Dendritic cell treated with granulocyte-macrophage colony-stimulating factor and Interleukin-4, amounts not matched to agents 40 ng/mL and 50 ng/mL, for 4 days (primary cell): ENCODE results near the gene CACNA1D.

Experiments used
- H3K27ac Mint-ChIP-seq: one replicate; pipeline ENCODE4 v1.8.0; 2022; ENCODE audit warnings: mild to moderate bottlenecking, mixed read lengths
- H3K27me3 Mint-ChIP-seq: one replicate; pipeline ENCODE4 v1.8.0; 2022; ENCODE audit warnings: mild to moderate bottlenecking, mixed read lengths
- H3K36me3 Mint-ChIP-seq: one replicate; pipeline ENCODE4 v1.8.0; 2022; ENCODE audit warnings: low read depth, mixed read lengths
- H3K4me1 Mint-ChIP-seq: one replicate; pipeline ENCODE4 v1.8.0; 2022; ENCODE audit warnings: low read depth, mixed read lengths
- H3K4me3 Mint-ChIP-seq: one replicate; pipeline ENCODE4 v1.8.0; 2022; ENCODE audit warnings: mild to moderate bottlenecking, moderate library complexity, mixed read lengths
- H3K9me3 Mint-ChIP-seq: one replicate; pipeline ENCODE4 v1.8.0; 2022; ENCODE audit warnings: mixed read lengths
- intact Hi-C: fragments of 100-400 bp; cut with micrococcal nuclease; formaldehyde crosslinking; loops from one replicate; pipeline ENCODE4 v1.15.0; 2022

Gene CACNA1D

DNA sequence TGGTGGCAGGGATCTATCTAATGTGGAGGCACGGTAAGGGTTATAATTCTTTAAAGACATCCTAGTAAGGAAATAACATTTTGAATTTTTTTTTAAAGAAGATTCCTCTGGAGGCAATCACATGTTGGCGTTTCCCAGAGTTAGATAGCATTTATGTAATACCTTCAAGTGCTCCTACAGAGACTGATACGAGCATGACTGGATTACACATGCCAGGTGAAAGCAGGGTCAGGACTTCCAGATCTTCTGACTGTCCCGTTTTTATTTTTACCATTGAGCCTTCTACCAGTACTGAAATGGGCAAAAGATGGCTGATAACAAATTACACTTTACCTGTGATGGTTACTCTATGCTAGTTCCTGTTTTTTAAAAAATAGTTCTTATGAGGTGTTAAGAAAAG is 365.8 kb downstream of the CACNA1D start:
- peaks cover 4% of the 10 kb centered on the region for H3K27me3 Mint-ChIP-seq
- intact Hi-C loops = no loop called here
- peaks cover 31% of the 10 kb centered on the region for H3K4me1 Mint-ChIP-seq
- H3K4me3 Mint-ChIP-seq = no peak overlapping the region
- no peak overlapping the region for H3K27ac Mint-ChIP-seq
- peaks cover 54% of the 10 kb centered on the region for H3K36me3 Mint-ChIP-seq
- H3K9me3 Mint-ChIP-seq = no peaks in the 10 kb centered on the region

DNA sequence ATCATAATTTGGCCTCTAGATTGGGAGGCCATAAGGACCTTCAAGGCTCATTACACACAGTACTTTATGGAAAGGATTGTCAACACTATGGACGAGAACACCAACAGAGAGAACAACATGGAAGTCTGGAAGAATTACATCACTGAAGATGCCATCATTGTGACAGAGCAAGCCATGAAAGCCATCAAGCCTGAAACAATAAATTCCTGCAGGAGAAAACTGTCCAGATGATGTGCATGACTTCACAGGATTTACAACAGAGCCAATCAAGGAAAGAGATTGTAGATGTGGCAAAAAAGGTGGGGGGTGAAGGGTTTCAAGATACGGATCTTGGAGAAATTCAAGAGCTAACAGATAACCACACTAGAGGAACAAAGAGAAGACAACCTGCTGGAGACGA is 367.8 kb downstream of the CACNA1D start:
- H3K4me3 Mint-ChIP-seq = no peak overlapping the region
- H3K36me3 Mint-ChIP-seq = peaks cover 69% of the 10 kb centered on the region
- H3K9me3 Mint-ChIP-seq = no peaks in the 10 kb centered on the region
- H3K27ac Mint-ChIP-seq = no peak overlapping the region
- H3K27me3 Mint-ChIP-seq = no peaks in the 10 kb centered on the region
- peaks cover 15% of the 10 kb centered on the region for H3K4me1 Mint-ChIP-seq
- intact Hi-C loops = no loop called here

DNA sequence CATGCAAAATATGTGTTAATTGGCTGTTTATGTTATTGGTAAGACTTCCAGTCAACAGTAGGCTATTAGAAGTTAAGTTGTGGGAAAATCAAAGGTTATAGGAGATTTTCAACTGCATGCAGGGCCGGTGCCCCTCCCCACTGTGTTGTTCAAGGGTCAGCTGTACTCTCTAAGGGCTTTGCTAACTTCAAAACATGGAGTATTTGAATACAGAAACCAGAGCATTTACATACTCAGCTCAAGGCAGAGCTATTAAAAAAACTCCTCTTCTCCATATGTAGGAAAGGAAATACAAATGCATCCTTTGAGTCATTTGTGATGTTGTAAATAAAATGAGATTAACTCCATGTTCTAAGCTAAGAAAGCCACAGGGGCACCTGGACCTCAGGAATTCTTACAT is 368.7 kb downstream of the CACNA1D start:
- Mint-ChIP-seq H3K27ac (no peak overlapping the region), H3K4me3 (no peak overlapping the region), H3K9me3 (no peaks in the 10 kb centered on the region), H3K27me3 (no peaks in the 10 kb centered on the region), H3K4me1 (peaks cover 6% of the 10 kb centered on the region), H3K36me3 (peaks cover 78% of the 10 kb centered on the region)
- intact Hi-C loops = no loop called here
